GM18870 (cell line): ENCODE data around the gene DHPS.

Experiments used
- ATAC-seq: cut with Tn5 transposase; IDR thresholded peaks from one replicate; pipeline ENCODE4 v1.9.1; 2021; ENCODE audit warnings: moderate library complexity; ENCODE audit not compliant: unreplicated experiment

DHPS gene

GRCh38 chr19:12675940-12676339 is 5.7 kb downstream of the DHPS start:
- ATAC-seq = no peak

GRCh38 chr19:12675399-12675798 is 6.3 kb downstream of the DHPS start:
- ATAC-seq = no peak

- ATAC-seq = no peak
Observed at GRCh38 chr19:12672744-12673143, 8.9 kb downstream of the DHPS start.

DNA sequence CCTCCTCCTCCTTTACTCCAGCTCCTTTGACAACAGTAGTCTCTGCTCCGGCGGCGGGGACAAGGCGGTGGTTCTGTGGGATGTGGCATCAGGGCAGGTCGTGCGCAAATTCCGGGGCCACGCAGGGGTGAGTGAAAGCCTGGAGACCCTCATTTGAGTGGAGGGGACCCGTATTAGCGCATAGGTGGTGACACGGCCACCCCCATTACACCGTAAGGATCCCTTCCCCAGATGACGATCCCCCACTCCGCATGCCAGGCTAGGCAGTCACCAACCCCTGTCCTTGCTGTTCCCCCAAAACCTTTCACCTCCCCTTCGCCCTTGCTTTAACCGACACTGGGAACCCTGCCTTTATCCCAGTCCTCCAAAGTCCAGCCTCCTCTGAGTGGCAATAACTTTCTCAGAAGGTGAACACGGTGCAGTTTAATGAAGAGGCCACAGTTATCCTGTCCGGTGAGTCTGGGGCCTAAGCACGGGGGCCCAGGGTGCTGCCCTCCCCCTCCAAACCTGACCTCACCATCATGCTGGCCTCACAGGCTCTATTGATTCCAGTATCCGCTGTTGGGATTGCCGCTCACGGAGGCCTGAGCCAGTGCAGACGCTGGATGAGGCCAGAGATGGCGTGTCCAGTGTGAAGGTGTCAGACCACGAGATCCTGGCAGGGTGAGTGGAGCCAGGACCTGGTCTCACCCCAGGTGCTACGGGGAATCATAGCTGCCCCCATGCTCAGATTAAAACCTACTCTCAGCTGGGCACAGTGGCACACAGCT is 11.3 kb downstream of the DHPS start:
- no peak for ATAC-seq

- ATAC-seq = no peak
Observed at GRCh38 chr19:12669270-12670158, 12.2 kb downstream of the DHPS start.

DNA sequence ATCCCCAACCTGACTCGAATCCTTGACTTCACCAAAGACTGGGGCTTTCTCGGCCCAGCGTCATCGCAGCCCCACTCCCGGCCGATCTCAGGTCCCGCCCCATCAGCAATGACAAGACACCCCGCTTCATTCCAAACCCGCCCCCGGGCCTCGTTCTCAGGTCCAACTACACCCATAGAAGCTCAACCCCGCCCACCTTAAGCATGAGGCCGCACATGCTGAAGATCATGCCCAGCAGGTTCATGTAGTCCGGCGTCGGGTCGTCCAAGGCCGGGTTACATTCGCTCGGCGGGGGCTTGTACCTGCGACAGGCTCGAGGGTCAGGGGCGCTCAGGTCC is 12.8 kb downstream of the DHPS start:
- no peak for ATAC-seq

- ATAC-seq = no peak
Observed at GRCh38 chr19:12668346-12668745, 13.3 kb downstream of the DHPS start.

DNA sequence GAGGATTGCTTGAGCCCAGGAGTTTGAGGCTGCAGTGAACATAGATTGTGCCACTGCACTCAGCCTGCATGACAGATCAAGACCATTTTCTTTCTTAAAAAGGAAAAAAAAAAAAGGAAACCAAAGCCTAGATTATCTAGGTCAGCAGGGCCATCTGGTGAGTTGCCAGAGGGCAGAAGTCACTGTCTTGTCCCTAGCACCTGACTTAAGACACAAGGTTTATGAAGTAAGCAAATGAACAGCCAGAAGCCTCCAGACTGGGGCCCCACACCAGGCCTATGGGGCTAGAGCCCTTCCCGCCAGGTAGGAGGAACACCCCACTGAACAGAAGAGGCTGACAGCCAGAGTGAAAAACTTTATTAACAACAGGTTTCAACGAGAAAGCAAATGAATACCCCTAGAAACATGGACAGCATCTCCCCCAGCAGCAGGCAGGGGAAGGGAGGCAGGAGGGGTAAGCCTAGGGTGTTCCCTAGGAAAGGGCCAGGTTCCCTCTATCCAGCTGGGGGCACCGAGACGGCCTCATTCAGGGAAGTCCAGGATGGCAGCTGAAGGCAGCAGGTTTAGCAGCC is 13.9 kb downstream of the DHPS start:
- no peak for ATAC-seq

- ATAC-seq = no peak
Observed at GRCh38 chr19:12666265-12667048, 15.2 kb downstream of the DHPS start, which contains the start of the genes MAN2B1 and WDR83. Gene MAN2B1 (minus strand): TSS chr19:12666742. CDS start chr19:12666701, 41 bp downstream. Gene WDR83 (plus strand): TSS chr19:12666807. CDS start chr19:12669791, 2,984 bp downstream.

DNA sequence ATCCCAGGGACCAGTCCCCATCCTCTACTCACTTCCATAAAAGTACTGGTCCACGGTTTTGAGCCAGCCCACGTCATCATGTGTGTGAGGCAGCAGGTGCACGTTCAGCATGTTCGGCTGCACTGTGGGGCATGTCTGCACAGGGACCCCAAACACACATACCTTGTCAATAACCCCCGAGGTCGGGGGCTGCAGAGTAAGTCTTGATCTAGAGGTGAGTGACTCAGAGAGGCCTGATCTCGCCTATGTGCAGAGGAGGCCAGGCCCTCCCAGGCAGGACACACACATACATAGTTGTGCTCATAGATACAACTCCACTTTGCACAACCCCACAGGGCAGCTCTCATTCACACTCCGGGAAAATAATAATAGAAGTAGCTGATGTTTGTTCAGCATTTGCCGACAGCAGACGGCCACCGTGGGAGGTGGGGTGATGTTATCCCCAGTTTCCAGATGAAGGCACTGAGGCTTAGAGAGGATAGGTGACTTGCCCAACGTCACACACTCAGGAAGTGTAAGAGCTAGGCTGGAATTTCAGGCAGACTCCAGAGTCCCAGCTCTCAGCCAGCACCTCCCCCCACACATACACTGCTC is 15.9 kb downstream of the DHPS start:
- ATAC-seq = no peak

DNA sequence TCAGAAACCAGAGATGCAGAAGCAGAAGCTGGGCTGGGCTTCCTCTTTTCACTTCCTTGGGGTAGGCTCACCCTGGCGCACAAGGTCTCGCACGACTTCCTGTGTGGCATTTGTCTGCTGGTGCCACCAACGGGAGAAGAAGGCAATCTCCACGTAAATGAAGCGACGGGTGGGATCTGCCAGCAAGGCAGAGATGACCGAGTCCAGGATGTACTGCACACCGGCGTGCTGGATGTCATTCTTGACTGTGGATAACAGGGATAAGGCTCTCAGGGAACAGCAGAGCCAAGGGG is 16.5 kb downstream of the DHPS start:
- no peak for ATAC-seq

- no peak for ATAC-seq
Observed at GRCh38 chr19:12664406-12665280, 17.0 kb downstream of the DHPS start.

- no peak for ATAC-seq
Observed at GRCh38 chr19:12660980-12661379, 20.7 kb downstream of the DHPS start.

GRCh38 chr19:12657966-12658365 is 23.7 kb downstream of the DHPS start:
- no peak for ATAC-seq

- ATAC-seq = no peak
Observed at GRCh38 chr19:12656899-12657571, 24.6 kb downstream of the DHPS start.

- ATAC-seq = no peak
Observed at GRCh38 chr19:12655546-12655945, 26.1 kb downstream of the DHPS start.

GRCh38 chr19:12652219-12652618 is 29.5 kb downstream of the DHPS start:
- no peak for ATAC-seq

GRCh38 chr19:12649941-12650340 is 31.7 kb downstream of the DHPS start:
- ATAC-seq = no peak

- no peak for ATAC-seq
Observed at GRCh38 chr19:12648088-12648487, 33.6 kb downstream of the DHPS start.
